Femur (tissue), 1 donor: ENCODE data around the gene TMEM219.
"Not testable (repeated sequence)": the region's sequence is repeated elsewhere in the genome, so short reads cannot be mapped to it uniquely, and the experiment has no call there.

Experiments
- DNase-seq: peaks from one replicate; pipeline ENCODE4 v3.0.0-alpha.2; 2017

The TMEM219 gene

DNA sequence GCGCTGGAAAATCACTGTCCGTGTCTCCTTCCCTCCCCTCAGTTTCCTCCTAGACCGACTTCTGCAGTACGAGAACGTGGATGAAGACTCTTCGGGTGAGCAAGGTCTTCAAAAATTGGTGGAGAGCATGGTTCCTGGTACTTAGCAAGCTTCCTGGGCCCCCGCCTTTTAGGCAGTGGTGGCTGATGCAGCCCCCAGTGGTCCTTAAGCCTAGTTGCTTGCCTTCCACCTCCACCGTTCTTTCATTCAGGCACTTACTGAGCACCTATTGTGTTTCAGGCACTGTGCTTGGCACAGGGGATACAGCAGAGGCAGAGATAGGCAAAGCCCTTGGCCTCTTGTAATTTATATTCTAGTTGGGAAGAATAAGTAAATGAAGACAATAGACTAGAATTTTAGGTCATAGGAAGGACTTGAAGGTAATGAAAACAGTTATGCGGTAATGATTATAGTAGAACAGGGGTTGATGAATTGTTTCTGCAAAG lies 34.9 kb downstream of the TMEM219 start:
- DNase-seq = no peak

DNA sequence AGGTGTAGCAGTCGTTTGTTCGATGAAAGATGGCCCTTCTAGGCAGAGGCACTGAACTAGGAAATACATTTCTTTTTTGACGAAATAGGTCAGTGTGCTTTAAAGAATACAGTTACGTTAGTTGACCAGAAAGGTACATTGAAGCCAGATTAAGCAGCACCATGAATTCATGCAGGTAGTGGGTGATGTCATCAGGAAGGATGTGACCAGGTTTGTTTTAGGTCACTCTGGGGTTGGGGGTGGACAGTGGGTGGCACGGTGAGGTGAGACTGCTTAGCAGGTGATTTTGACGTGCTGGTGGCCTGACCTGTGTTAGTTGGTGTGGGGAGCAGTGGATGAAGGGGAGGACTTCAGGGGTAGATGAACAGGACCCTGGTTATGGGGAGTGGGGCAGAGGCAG lies 37.7 kb downstream of the TMEM219 start:
- no peak for DNase-seq

DNA sequence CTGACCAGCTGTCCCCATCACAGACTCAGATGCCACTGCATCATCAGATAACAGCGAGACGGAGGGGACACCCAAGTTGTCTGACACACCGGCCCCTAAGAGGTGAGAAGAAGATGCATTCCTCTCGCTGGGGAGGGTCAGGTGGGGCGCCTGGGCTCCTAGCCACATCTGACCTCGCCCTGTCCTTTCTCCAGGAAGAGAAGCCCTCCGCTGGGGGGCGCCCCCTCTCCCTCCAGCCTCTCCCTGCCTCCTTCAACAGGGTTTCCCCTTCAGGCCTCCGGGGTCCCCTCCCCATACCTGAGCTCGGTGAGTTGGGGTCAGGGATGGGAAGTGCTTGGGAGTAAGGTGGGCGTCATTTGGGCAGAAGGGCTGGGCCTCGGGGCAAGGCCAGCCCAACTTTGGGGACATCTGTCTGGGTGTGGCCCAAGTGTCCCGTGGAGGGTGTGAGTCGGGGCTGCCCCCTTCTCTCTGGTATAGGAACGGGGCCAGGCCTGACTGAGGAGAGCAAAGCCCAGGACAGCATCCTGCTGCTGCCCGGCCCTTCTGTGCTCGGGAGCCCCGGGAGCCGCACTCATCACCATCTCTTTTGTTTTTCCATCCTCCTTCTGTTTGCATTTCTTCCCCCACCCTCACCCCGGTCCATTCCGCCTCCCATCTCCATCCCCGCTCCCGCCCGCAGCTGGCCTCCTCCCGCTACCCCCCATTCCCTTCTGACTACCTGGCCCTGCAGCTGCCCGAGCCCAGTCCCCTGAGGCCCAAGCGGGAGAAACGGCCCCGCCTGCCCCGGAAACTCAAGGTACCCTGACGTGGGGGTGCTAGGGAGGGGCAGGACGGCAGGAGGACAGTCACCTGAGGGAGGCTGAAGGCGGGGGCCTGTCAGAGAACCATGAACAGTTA lies 39.1 kb downstream of the TMEM219 start:
- no peak for DNase-seq

DNA sequence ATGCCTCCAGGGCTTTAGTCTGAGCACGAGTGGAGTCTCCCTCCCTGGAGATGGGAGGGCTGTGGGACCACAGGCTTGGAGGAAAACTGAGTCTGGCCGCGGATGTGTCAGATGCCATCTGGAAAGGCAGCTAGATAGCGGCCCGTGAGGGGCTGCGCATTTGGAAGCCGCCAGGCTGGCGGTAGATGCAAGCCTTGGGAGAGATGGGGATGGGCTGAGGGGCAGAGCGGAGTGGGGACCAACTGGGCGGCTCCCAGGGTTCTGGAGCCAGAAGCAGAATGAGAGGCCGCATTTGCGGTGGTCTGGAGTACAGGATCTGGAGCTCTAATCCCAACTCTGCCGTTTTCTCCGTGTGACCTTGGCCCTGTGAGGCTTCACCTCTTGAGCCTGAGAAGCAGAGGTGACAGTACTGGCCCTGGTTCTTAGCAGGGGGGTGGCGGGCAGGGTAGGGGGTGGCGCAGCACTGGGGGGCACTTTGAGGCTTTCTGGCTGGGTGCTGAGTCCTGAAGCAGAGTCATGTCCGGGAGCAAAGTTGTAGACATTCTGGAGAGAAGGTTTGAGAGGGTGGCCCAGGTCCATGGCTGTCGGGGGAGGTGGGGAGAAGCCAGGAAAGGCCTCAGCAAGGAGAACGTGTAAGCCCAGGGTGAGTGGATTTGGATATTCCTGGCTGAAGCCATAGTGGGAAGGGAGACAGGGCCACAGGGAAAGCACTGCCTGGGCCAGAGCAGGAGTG lies 40.9 kb downstream of the TMEM219 start:
- no peak for DNase-seq

DNA sequence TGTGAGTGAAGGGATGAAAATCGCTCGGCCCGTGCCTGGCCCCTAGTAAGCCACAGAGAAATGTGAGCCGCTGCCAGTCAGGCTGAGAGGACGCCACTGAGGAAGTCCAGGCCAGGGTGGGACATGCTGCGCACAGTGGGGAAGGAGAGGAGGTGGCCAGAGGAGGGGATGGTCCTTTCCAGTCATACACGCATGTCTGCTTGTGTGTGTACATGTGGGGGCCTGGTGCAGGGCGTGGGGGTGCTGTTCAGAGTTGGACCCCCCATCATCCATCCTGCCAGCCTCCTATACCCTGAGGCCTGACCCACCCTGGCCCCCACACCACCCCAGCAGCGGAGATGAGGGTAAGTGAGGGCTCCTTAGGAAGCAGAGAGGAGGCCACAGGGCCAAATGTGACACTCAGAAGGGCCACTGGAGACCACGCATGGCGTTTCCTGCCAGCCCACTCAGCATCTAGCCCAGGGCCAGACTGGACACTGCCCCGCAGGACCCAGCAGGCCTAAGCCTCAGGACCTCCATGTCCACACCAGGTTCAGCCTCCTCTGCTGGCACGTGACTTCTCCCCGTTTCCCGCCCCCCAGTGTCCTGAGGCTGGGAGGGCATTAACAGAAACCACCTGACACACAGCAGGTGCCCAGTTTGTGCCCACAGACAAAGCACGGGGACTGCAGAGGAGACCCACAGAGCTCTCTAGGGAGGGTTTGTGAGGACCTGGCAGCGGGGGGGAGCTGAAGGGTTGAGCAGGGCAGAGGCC lies 42.0 kb downstream of the TMEM219 start:
- DNase-seq = no peak

DNA sequence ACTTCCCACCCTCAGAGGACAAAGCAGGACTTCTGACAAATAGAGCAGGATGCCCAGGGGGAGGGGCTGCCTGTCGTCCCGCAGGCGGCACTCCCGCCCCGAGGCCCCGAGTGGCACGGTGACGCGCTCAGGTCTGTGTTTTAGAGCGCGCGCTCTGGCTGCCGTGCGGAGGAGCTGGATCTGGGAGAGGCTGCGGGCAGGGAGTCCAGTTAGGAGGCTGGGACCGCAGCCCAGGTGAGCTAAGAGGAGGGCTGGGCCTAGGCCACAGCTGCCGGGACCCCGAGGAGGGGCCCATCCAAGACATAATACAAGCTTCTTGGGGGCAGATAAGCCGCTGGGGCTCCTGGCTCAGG lies 42.5 kb downstream of the TMEM219 start:
- DNase-seq = no peak

DNA sequence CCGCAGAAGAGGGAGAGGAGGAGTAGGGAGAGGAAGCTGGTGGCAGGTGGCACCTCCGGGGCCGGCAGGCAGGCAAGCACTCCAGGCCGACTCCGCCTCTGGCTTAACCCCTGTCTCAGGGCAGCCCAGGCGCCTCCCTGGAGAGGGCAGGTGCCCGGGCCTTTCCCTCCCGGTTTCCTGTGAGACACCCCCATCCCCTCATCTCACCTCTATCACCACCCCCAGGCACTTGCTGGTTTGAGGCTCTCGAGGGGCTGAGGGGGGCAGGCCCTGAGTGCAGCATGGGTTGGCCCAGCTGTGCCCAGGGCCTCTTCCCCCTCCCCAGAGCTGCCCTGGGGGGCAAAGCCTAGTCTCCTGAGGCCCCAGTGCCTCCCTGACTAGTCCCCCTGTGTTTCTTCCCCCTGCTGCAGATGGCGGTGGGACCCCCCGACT lies 42.9 kb downstream of the TMEM219 start:
- DNase-seq = no peak

DNA sequence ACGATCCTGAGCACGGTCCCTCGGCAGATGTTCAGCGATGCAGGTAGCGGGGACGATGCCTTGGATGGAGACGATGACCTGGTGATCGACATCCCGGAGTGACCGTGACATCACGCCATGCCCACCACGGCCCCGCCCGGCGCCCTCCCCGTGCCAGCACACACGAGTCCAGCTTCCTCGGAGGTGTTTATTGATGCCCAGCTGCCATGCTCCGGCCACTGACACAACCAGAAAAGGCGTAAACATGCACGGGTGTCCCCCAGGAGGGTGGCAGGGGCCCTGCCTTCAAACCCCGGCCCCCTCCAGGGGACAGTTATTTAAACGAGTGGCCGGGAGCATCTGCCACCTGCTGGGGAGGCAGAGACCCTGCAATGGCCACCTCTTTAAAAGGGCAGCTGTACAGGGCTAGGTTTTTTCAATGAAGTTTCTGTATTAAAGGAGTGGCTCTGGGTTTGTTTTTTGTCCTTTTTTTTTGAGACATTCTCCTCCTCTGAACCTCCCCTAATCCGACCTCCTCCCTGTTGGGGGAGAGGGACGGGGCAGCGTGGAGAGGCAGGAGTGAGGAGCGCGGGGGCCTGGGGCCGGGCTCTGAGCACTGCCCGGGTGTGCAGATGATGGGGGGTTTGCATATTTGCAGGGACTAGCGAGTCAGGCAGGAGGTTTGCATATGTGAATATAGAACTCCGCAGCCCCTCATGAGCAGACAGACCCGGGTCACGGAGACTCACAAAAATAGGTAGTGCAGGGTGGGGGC lies 43.6 kb downstream of the TMEM219 start:
- DNase-seq = peak; percentile 52

DNA sequence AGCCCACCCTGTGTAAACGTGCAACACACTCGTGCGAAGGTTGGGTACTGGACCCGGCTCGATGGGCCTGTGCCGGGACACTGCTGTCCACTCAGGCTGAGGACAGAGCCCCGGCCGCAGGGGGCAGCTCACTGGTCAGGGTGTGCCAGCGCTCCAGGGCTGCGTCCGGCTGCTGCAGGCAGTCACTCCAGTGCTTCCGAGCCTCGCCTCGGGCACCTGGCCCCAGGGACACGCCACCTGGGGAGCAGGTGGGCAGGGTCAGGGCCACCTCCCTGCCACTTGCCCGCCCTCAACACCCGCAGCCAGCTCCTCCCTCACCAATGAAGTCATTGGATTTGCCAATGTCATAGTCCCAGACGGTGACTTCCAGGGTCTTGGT lies 44.2 kb downstream of the TMEM219 start:
- no peak for DNase-seq

DNA sequence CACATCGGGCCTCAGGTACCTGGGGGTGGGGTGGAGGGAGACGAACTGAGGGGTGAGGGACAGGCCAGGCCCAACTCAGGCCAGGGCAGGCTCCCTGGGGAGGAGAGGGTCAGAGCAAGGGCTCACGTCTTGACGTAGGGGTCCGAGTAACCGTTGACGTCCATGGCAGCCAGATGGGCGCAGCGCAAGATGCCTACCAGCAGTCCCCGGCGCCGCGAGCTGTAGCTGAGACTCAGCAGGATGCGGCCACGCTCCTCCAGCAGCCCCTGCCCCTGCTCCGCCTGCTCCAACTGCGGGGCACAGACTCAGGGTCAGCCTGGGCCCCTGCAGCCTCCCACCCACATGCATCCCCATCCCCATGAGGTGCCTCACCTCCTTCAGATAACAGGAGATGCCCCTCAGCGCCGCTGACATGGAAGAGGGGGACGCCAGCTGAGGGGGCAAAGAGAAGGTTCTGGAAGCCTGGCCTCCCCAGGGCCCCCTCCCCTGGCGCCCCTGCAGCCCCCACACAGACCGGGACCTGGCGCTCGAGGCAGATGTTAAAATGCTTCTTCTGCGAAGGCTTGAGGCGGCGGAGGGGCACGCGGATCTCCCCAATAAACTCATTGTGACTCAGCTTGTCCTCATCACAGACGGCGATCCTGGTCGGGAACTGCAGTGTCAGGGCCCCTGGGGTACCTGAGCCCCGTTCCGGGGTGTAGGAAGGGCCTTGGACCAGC lies 44.9 kb downstream of the TMEM219 start:
- no peak for DNase-seq

DNA sequence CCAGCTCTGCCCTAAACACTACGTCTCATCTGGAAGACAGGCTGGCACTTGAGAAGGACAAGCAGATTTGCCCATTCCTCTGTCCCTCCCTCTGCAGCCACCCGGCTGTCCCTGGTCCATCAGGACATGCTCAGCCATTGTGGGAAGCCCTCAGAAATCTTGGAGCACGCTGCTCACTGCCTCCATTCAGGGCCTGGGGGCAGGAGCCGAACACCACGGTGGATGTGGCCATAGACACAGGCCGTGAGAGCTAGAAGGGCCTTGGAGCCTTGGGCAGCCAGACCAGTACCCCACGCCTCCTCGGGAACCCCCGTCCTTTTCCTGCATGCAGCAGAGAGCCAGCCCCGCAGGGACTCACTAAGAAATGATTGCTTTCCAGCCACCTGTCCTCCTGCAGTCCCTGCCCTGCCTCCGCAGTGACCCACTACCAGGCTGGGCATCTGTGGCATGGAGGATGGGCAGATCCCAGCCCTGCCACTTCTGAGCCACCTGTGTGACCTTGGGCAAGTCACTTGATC lies 45.6 kb downstream of the TMEM219 start:
- no peak for DNase-seq

DNA sequence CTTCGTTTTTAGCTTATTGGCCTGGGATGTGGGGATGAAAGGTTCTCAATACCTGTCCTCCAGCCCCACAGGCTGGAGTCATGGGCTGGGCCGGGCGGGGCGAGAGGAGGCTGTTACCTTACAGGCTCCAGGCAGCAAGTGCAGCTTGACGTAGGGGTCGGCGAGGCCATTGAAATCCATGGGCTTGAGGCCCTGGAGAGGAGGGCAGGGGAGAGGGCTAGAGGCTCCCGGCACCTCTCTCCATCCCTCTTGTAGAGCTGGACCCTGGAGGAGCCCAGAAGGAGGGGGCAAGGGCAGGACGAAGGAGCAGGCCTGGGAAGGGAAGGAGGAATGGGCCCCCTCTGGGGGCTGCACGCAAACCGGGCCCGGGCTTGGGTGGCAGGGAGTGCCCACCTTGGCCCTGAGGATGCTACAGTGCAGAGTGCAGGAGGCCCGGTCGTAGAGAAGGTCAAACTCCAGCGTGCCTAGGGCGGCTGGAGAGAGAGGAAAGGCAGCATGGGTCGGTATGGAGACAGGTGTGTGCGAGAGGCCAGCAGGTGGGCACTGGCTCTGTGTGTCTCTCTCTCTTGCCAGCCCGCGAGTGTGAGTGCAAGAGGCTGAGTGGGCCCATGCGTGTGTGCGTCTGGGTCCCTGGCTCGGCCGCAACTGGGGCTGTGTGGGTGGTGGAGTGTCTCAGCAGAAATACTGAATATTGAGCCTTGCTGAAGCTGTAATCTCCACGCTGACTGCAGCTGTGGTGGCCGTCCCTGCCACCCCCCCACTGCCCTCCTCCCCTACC lies 47.4 kb downstream of the TMEM219 start:
- DNase-seq = no peak

DNA sequence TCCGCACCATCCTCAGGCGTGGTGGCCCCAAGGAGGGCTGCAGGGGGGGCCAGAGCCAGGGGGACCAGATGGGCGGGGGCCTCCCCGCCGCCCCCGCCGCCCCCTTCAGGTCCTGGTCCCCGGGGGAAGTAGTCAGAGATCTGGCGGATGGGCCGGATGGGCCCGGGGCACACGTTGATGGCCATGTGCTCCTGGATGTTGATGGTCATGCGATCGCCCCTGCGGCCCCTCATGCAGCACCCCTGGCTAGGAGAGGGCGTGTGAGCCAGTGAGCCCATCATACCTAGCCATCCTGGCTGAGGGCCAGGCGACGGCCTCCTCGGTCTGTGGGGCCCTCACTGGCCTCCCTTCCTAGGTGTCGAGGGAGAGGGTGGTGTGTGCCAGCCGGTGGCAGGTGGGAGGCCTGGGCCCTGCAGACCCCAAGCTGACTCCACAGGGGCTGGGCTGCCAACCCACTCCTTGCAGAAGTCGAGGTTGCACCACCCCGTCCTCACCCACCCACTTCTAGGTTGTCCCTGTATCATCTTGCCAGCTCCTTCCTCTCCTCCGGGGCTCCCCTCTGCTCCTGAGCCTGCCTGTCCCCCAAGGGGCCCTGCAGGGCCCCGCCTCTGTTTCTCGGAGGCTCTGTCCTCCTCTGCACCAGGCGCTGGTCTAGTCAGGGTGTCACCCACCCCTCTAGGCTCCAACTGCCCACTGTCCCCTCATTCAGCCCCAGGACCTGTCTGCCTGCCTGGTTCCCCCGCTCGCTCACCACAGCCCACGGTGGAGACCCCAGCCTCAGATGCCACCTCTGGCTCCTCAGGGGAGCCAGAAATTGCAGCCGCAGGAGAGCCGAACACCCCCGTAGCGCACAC lies 48.3 kb downstream of the TMEM219 start:
- no peak for DNase-seq

DNA sequence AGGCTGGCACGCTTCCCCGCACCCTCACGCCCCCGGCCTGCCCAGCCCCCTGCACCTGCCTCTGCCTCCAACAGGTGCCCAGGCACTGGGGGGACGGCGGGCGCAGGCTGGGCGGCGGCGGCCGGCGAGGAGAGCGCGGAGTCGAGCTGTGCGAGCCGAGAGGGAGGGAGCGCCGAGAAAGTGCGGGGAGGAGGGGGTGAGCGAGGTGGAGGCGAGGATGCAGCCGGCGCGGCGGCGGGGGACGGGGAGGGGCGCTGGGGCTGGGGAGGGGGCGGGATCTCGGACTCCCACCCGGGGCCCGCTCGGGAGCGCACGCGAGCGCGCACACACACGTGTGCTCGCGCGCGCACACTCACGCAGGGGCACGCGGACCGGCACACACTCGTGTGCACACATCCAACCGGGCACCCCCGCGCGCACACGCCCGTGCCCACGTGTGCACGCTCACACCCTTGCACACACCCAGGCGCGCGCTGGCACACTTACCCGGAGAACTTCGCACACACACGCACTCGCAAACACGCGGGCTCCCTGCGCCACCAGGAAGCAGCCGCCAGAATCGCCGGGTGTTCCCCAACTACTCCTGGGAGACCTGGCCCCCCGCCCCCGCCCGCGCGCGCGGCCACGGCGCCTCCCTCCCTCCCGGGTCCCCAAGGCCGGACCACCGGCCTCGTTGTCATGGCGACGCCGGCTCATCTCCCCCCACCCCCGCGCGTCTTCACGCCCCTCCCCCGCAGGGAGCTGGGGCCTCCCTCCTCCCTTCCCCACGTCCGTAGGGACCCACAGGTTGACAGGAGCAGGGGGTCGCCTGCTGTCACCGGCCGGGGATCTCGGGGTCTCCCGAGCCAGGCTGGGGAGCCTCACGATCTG lies 49.2 kb downstream of the TMEM219 start, which contains the start of gene DOC2A:
Gene DOC2A, minus strand, starts transcription at position 184 of the 870 bp plus-strand sequence. CDS start 805 bp downstream, outside the sequence.
- DNase-seq = no peak

DNA sequence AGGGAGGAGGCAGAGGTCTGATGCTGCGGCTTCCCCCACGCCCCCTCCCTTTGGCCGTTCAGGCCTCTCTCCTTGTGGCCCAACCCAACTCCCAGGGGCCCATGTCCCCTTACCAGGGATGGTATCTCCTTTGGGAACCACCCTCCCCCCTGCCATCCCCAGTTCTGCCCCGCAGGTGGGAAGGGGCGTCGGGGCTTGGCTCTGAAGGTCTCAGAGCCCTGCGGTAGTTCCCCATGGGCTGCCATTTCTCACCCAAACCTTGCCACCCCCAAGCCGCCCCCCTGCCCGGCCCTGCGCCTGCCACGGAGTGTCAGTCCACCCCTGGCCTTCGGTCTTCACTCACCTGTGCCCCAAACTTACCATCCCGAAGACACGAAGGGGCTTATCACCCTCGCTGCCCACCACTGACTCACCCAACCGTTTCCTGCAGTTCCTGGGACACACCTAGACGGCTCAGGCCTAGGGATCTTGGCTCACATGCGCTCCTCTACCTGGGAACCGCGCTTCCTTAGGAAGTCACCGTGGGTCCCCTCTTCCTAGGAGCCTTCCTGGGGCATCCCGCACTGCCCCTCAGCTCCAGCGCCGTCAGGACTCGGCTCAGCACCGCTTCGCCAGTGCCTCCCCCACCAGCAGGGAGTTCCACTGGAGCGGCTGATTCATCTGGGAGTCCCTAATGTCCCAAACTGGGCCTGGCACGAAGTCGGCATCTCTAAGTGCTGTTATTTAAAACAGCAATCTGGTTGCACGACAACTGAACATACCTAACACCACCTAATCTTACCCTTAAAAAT lies 50.0 kb downstream of the TMEM219 start:
- DNase-seq = no peak

DNA sequence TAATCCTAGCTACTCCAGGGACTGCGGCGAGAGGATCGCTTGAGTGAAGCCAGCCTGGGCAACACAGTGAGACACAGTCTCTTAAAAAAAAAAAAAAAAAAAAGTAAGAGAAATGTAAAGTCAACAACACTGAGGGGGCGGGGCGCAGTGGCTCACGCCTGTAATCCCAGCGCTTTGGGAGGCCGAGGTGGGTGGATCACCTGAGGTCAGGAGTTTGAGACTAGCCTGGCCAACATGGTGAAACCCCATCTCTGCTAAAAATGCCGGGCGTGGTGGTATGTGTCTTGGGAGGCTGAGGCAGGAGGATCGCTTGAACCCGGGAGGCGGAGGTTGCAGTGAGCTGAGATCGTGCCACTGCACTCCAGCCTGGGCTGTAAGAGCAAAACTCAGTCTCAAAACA lies 50.7 kb downstream of the TMEM219 start:
- DNase-seq = not testable (repeated sequence)

DNA sequence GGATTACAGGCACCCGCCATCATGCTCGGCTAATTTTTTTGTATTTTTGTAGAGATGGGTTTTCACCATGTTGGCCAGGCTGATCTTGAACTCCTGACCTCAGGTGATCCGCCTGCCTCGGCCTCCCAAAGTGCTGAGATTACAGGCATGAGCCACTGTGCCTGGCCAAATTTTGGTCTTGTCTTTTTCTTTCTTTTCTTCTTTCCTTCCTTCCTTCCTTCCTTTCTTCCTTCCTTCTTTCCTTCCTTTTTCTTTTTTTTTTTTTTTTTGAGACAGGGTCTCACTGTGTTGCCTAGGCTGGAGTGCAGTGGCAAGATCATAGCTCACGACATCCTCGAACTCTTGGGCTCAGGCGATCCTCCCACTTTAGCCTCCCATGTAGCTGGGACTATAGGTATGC lies 53.6 kb downstream of the TMEM219 start:
- not testable (repeated sequence) for DNase-seq
